Osteocyte (in vitro differentiated cells): ENCODE data around the gene STK31. TPM values are rescaled to one million over a fixed set of nuclear protein-coding genes. Genes with fewer than 3 reads are reported as not detected.

Experiments used
- DNase-seq: peaks from one replicate; pipeline ENCODE4 v3.0.0; 2021; ENCODE audit warnings: mixed read lengths; ENCODE audit not compliant: unreplicated experiment; ENCODE audit errors: extremely low spot score
- H3K27ac Mint-ChIP-seq: one replicate; pipeline ENCODE4 v1.8.0; 2021; ENCODE audit warnings: mild to moderate bottlenecking, mixed read lengths; ENCODE audit not compliant: unreplicated experiment
- H3K27me3 Mint-ChIP-seq: one replicate; pipeline ENCODE4 v1.8.0; 2021; ENCODE audit warnings: mixed read lengths; ENCODE audit not compliant: unreplicated experiment
- H3K36me3 Mint-ChIP-seq: one replicate; pipeline ENCODE4 v1.8.0; 2021; ENCODE audit warnings: mixed read lengths; ENCODE audit not compliant: unreplicated experiment
- H3K4me1 Mint-ChIP-seq: one replicate; pipeline ENCODE4 v1.8.0; 2021; ENCODE audit warnings: mixed read lengths; ENCODE audit not compliant: unreplicated experiment
- H3K4me3 Mint-ChIP-seq: one replicate; pipeline ENCODE4 v1.8.0; 2021; ENCODE audit warnings: mild to moderate bottlenecking, moderate library complexity, mixed read lengths; ENCODE audit not compliant: unreplicated experiment
- H3K9me3 Mint-ChIP-seq: one replicate; pipeline ENCODE4 v1.8.0; 2021; ENCODE audit warnings: mixed read lengths; ENCODE audit not compliant: unreplicated experiment
- CTCF ChIP-seq: fragments of 200-600 bp; sonication (generic); IDR thresholded peaks from 2 replicates; pipeline ENCODE4 v1.5.0; 2021; ENCODE audit warnings: antibody characterized with exemption, mild to moderate bottlenecking, moderate library complexity
- long read RNA-seq: library from polyadenylated mRNA; unstranded; transcript quantifications from one replicate; pipeline ENCODE4 v2.0.0, GENCODE V29; 2021
- total RNA-seq: library from RNA; stranded (reverse); gene quantifications from 2 replicates; pipeline ENCODE4 v1.2.1, GENCODE V29; 2021

STK31 gene
- total RNA-seq = 0.35 TPM in 1 of 2 replicates, not detected in the other
- long read RNA-seq, partial matches to known transcripts = 3 of 3 reads
- long read RNA-seq, other reads (novel, unspliced or antisense) = 0 of 3 reads

- Mint-ChIP-seq H3K4me3 (no peak within 1 kb of the TSS), H3K9me3 (peaks cover 13% of the 10 kb centered on the region), H3K27ac (no peak within 1 kb of the TSS), H3K36me3 (peaks cover 10% of the 10 kb centered on the region), H3K27me3 (no peaks in the 10 kb centered on the region), H3K4me1 (peaks cover 11% of the 10 kb centered on the region)
- TF ChIP-seq CTCF = no peak
- no peak for DNase-seq
Measured at GRCh38 chr7:23710000-23710399, at the start of gene STK31. TSS of gene STK31 (plus strand) at chr7:23710219. CDS start at chr7:23710286, 67 bp downstream.

- peaks cover 7% of the 10 kb centered on the region for H3K4me1 Mint-ChIP-seq
- H3K27me3 Mint-ChIP-seq = no peaks in the 10 kb centered on the region
- no peak overlapping the region for H3K4me3 Mint-ChIP-seq
- no peak overlapping the region for H3K27ac Mint-ChIP-seq
- peaks cover 10% of the 10 kb centered on the region for H3K9me3 Mint-ChIP-seq
- DNase-seq = no peak
- TF ChIP-seq CTCF = no peak
- H3K36me3 Mint-ChIP-seq = no peaks in the 10 kb centered on the region
Measured at GRCh38 chr7:23661385-23661784, 48.6 kb upstream of the STK31 start.

- H3K27ac Mint-ChIP-seq = no peak overlapping the region
- peaks cover 7% of the 10 kb centered on the region for H3K4me1 Mint-ChIP-seq
- H3K27me3 Mint-ChIP-seq = no peaks in the 10 kb centered on the region
- H3K9me3 Mint-ChIP-seq = peaks cover 7% of the 10 kb centered on the region
- TF ChIP-seq CTCF = no peak
- H3K4me3 Mint-ChIP-seq = no peak overlapping the region
- H3K36me3 Mint-ChIP-seq = no peaks in the 10 kb centered on the region
- DNase-seq = no peak
Measured at GRCh38 chr7:23662124-23662983, 47.7 kb upstream of the STK31 start.

- Mint-ChIP-seq H3K27me3 (no peaks in the 10 kb centered on the region), H3K9me3 (peaks cover 7% of the 10 kb centered on the region), H3K36me3 (no peaks in the 10 kb centered on the region), H3K4me1 (peaks cover 7% of the 10 kb centered on the region), H3K4me3 (no peak overlapping the region), H3K27ac (no peak overlapping the region)
- no peak for TF ChIP-seq CTCF
- no peak for DNase-seq
Measured at GRCh38 chr7:23662984-23663313, 47.1 kb upstream of the STK31 start.

GRCh38 chr7:23664122-23664521, 45.9 kb upstream of the STK31 start:
- Mint-ChIP-seq H3K36me3 (no peaks in the 10 kb centered on the region), H3K4me3 (no peak overlapping the region), H3K4me1 (peaks cover 7% of the 10 kb centered on the region), H3K27ac (no peak overlapping the region), H3K9me3 (no peaks in the 10 kb centered on the region), H3K27me3 (no peaks in the 10 kb centered on the region)
- DNase-seq = no peak
- no peak for TF ChIP-seq CTCF
